GM13977 (cell line): ENCODE data around the gene ZNF652.
"Not testable (repeated sequence)": the region's sequence is repeated elsewhere in the genome, so short reads cannot be mapped to it uniquely, and the experiment has no call there.

ENCODE experiments used
- DNase-seq: peaks from one replicate; pipeline ENCODE4 v3.0.0; 2012; ENCODE audit warnings: low spot score
- CTCF ChIP-seq: IDR thresholded peaks from 2 replicates; pipeline ENCODE4 v1.5.1; 2012; ENCODE audit warnings: mild to moderate bottlenecking, control low read depth; ENCODE audit not compliant: insufficient read depth; ENCODE audit errors: extremely low read depth, missing control alignments
- in situ Hi-C: fragments of 300-500 bp; cut with MboI; formaldehyde crosslinking; loops from one replicate; pipeline ENCODE4 v1.12.0; 2022; ENCODE audit warnings: low sequenced_read_pairs, low pct_unique_long_range_greater_than_20kb, mixed read lengths, inconsistent platforms; ENCODE audit not compliant: unreplicated experiment

ZNF652 gene

GRCh38 chr17:49369089-49369488 is 7.0 kb upstream of the ZNF652 start:
- no peak for TF ChIP-seq CTCF
- in situ Hi-C loops = no loop called here
- DNase-seq = no peak

GRCh38 chr17:49365667-49366066 is 3.6 kb upstream of the ZNF652 start:
- in situ Hi-C loops = no loop called here
- no peak for TF ChIP-seq CTCF
- no peak for DNase-seq

GRCh38 chr17:49365126-49365525 is 3.1 kb upstream of the ZNF652 start:
- DNase-seq, in situ Hi-C loops: not testable (repeated sequence)

GRCh38 chr17:49364119-49364518 is 2.1 kb upstream of the ZNF652 start:
- in situ Hi-C loops = no loop called here
- no peak for DNase-seq

GRCh38 chr17:49363251-49363650 is 1.2 kb upstream of the ZNF652 start:
- DNase-seq = no peak
- in situ Hi-C loops = no loop called here
- TF ChIP-seq CTCF = no peak

More at GRCh38 chr17:49364119-49364518, 2.1 kb upstream of the ZNF652 start:
- no peak for TF ChIP-seq CTCF

- TF ChIP-seq CTCF = no peak
These were observed 670 bp upstream of the ZNF652 start for GRCh38 chr17:49362723-49363117.

GRCh38 chr17:49361129-49361901 is 735 bp downstream of the ZNF652 start:
- no peak for TF ChIP-seq CTCF
- in situ Hi-C loops = no loop called here
- peak; percentile 77 for DNase-seq

More at GRCh38 chr17:49362723-49363117, 670 bp upstream of the ZNF652 start:
- peak; percentile 30 for DNase-seq
- in situ Hi-C loops = no loop called here
